NT2/D1 (cell line): ENCODE results near the gene APP.

Experiments used
- DNase-seq: peaks from one replicate; pipeline ENCODE4 v3.0.0-alpha.2; 2011; ENCODE audit warnings: low read depth, low spot score
- H3K27me3 ChIP-seq: 2 replicates; pipeline ENCODE4 v1.6.0; 2011; ENCODE audit warnings: mild to moderate bottlenecking; ENCODE audit not compliant: insufficient read length, insufficient read depth
- H3K36me3 ChIP-seq: 2 replicates; pipeline ENCODE4 v1.6.1; 2011; ENCODE audit warnings: mild to moderate bottlenecking, low read length, mixed read lengths; ENCODE audit not compliant: insufficient read depth, insufficient read length
- H3K4me1 ChIP-seq: 2 replicates; pipeline ENCODE4 v1.5.1; 2011; ENCODE audit not compliant: insufficient read depth, insufficient read length
- H3K4me3 ChIP-seq: 2 replicates; pipeline ENCODE4 v1.5.1; 2011; ENCODE audit warnings: low read depth; ENCODE audit not compliant: insufficient read length
- H3K9ac ChIP-seq: 2 replicates; pipeline ENCODE4 v1.6.0; 2011; ENCODE audit warnings: low read depth; ENCODE audit not compliant: insufficient read length
- H3K9me3 ChIP-seq: 2 replicates; pipeline ENCODE4 v1.5.1; 2011; ENCODE audit warnings: mild to moderate bottlenecking, low read length; ENCODE audit not compliant: insufficient read depth
- SUZ12 ChIP-seq: IDR thresholded peaks from 2 replicates; pipeline ENCODE4 v1.6.1; 2011; ENCODE audit not compliant: insufficient read length, insufficient read depth; ENCODE audit errors: extremely low read depth
- YY1 ChIP-seq: IDR thresholded peaks from 2 replicates; pipeline ENCODE4 v1.6.1; 2011; ENCODE audit not compliant: insufficient read length, insufficient read depth
- ZNF274 ChIP-seq: IDR thresholded peaks from 2 replicates; pipeline ENCODE4 v1.6.1; 2011; ENCODE audit warnings: mild to moderate bottlenecking, low read depth, low read length

The APP gene

GRCh38 chr21:26061437-26061836 lies 109.1 kb downstream of the APP start:
- peaks cover 18% of the 10 kb centered on the region for H3K36me3 ChIP-seq

GRCh38 chr21:26060335-26061115 lies 110.0 kb downstream of the APP start:
- Histone ChIP-seq H3K27me3 (no peaks in the 10 kb centered on the region), H3K4me3 (no peak overlapping the region), H3K9ac (no peak overlapping the region), H3K9me3 (no peaks in the 10 kb centered on the region), H3K4me1 (peaks cover 4% of the 10 kb centered on the region), H3K36me3 (peaks cover 18% of the 10 kb centered on the region)
- TF ChIP-seq SUZ12, result no peak
- TF ChIP-seq ZNF274, result no peak
- no peak for TF ChIP-seq YY1
- DNase-seq, result no peak

More at GRCh38 chr21:26061437-26061836, 109.1 kb downstream of the APP start:
- no peak for TF ChIP-seq SUZ12
- no peak for TF ChIP-seq ZNF274
- TF ChIP-seq YY1, result no peak
- no peaks in the 10 kb centered on the region for H3K9me3 ChIP-seq
- H3K27me3 ChIP-seq, result no peaks in the 10 kb centered on the region
- H3K4me3 ChIP-seq, result no peak overlapping the region
- peaks cover 4% of the 10 kb centered on the region for H3K4me1 ChIP-seq
- no peak overlapping the region for H3K9ac ChIP-seq
- DNase-seq, result no peak

GRCh38 chr21:26057477-26058170 lies 112.9 kb downstream of the APP start:
- Histone ChIP-seq H3K9ac (no peak overlapping the region), H3K36me3 (peaks cover 25% of the 10 kb centered on the region), H3K4me3 (no peak overlapping the region), H3K9me3 (no peaks in the 10 kb centered on the region), H3K27me3 (no peaks in the 10 kb centered on the region), H3K4me1 (peaks cover 4% of the 10 kb centered on the region)
- TF ChIP-seq SUZ12 (no peak), YY1 (no peak), ZNF274 (no peak)
- no peak for DNase-seq

GRCh38 chr21:26055841-26056264 lies 114.7 kb downstream of the APP start:
- no peak for TF ChIP-seq ZNF274
- TF ChIP-seq YY1, result no peak
- TF ChIP-seq SUZ12, result no peak

GRCh38 chr21:26055010-26055409 lies 115.6 kb downstream of the APP start:
- Histone ChIP-seq H3K36me3 (peaks cover 48% of the 10 kb centered on the region), H3K9ac (no peak overlapping the region), H3K4me1 (no peaks in the 10 kb centered on the region), H3K9me3 (no peaks in the 10 kb centered on the region), H3K27me3 (no peaks in the 10 kb centered on the region), H3K4me3 (no peak overlapping the region)
- DNase-seq, result no peak
- no peak for TF ChIP-seq ZNF274
- TF ChIP-seq SUZ12, result no peak
- no peak for TF ChIP-seq YY1

More at GRCh38 chr21:26055841-26056264, 114.7 kb downstream of the APP start:
- H3K4me1 ChIP-seq, result peaks cover 2% of the 10 kb centered on the region
- no peaks in the 10 kb centered on the region for H3K9me3 ChIP-seq
- peaks cover 42% of the 10 kb centered on the region for H3K36me3 ChIP-seq
- no peak for DNase-seq
- H3K4me3 ChIP-seq, result no peak overlapping the region
- no peak overlapping the region for H3K9ac ChIP-seq
- no peaks in the 10 kb centered on the region for H3K27me3 ChIP-seq

GRCh38 chr21:26052057-26052456 lies 118.5 kb downstream of the APP start:
- no peaks in the 10 kb centered on the region for H3K9me3 ChIP-seq
- no peaks in the 10 kb centered on the region for H3K4me1 ChIP-seq
- no peak overlapping the region for H3K4me3 ChIP-seq
- no peaks in the 10 kb centered on the region for H3K27me3 ChIP-seq
- TF ChIP-seq SUZ12, result no peak
- no peak for TF ChIP-seq ZNF274
- no peak for TF ChIP-seq YY1
- H3K9ac ChIP-seq, result no peak overlapping the region
- H3K36me3 ChIP-seq, result peaks cover 58% of the 10 kb centered on the region
- DNase-seq, result no peak

- no peak for TF ChIP-seq ZNF274
- TF ChIP-seq YY1, result no peak
- no peak for TF ChIP-seq SUZ12
- Histone ChIP-seq H3K9me3 (no peaks in the 10 kb centered on the region), H3K9ac (no peak overlapping the region), H3K36me3 (peaks cover 68% of the 10 kb centered on the region), H3K27me3 (no peaks in the 10 kb centered on the region), H3K4me3 (no peak overlapping the region), H3K4me1 (no peaks in the 10 kb centered on the region)
- peak; percentile 35 for DNase-seq
Observed at GRCh38 chr21:26050857-26051256, 119.7 kb downstream of the APP start.
